ENCODE data around the gene CARMIL1. TPM values are rescaled to one million over a fixed set of nuclear protein-coding genes. Genes with fewer than 3 reads are reported as not detected.

CARMIL1 gene
- total RNA-seq, 4 donors from 2014 or later = 14.9 to 23.5 (median 20.3) TPM

DNA sequence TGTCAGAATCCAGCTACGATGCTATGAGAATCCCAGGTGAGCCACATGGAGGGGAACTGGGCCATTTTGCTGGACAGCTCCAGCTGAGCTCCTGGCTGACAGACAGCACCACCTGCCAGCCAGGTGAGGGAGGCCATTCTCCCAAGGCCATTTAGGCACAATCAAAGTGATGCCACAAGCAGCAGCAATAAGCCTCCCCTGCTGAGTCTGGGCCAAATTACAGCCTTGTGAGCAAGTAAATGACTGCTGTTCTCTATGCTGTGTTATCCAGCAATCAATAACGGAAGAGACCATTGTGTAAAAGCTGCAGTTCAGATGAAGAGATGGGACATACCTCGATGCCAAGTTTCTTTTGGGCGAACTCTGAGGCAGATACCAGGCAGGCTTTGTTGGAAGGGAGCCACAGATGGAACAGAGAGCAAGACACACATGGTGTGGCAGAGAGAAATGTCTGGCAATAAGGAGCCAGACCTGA lies 358.8 kb downstream of the CARMIL1 start:
- WGBS, 2 donors = 34 to 37% methylated on average over 4 of the region's 4 CpGs
- no peak for DNase-seq (ENCODE audit: low spot score in 2 of 2)
- TF ChIP-seq CTCF (IDR thresholded peaks at IDR 0.05) = no peak
- no peak for TF ChIP-seq POLR2A (IDR thresholded peaks at IDR 0.05)
- H3K4me3 ChIP-seq (ENCODE audit: low read depth, poor library complexity, severe bottlenecking) = no peak overlapping the region
- intact Hi-C loops (cut with DNase I; ENCODE audit: low total_unique reads) = no loop called here

GRCh38 chr6:25639653-25640052 lies 360.5 kb downstream of the CARMIL1 start:
- no peak overlapping the region for H3K4me3 ChIP-seq (ENCODE audit: low read depth, poor library complexity, severe bottlenecking)
- intact Hi-C loops (cut with DNase I; ENCODE audit: low total_unique reads) = no loop called here
- DNase-seq (ENCODE audit: low spot score in 2 of 2) = no peak
- TF ChIP-seq POLR2A (IDR thresholded peaks at IDR 0.05) (no peak), CTCF (IDR thresholded peaks at IDR 0.05) (no peak)
- WGBS, 2 donors = 81 to 87% methylated on average over 4 of the region's 4 CpGs

- intact Hi-C loops (cut with DNase I; ENCODE audit: low total_unique reads) = no loop called here
- H3K4me3 ChIP-seq (ENCODE audit: low read depth, poor library complexity, severe bottlenecking) = no peak overlapping the region
- 82 to 83% methylated on average over 5 of the region's 5 CpGs for WGBS, 2 donors
- DNase-seq (ENCODE audit: low spot score in 2 of 2) = no peak
- TF ChIP-seq CTCF (IDR thresholded peaks at IDR 0.05) (no peak), POLR2A (IDR thresholded peaks at IDR 0.05) (no peak)
These were observed 361.3 kb downstream of the CARMIL1 start for GRCh38 chr6:25640446-25640845.

GRCh38 chr6:25640891-25641290 lies 361.7 kb downstream of the CARMIL1 start:
- 65 to 66% methylated on average over 4 of the region's 4 CpGs for WGBS, 2 donors
- no peak for DNase-seq (ENCODE audit: low spot score in 2 of 2)
- TF ChIP-seq POLR2A (IDR thresholded peaks at IDR 0.05) = no peak
- TF ChIP-seq CTCF (IDR thresholded peaks at IDR 0.05) = no peak
- no peak overlapping the region for H3K4me3 ChIP-seq (ENCODE audit: low read depth, poor library complexity, severe bottlenecking)
- intact Hi-C loops (cut with DNase I; ENCODE audit: low total_unique reads) = no loop called here

- H3K4me3 ChIP-seq (ENCODE audit: low read depth, poor library complexity, severe bottlenecking) = no peak overlapping the region
- WGBS, 2 donors = 76 to 82% methylated on average over 5 of the region's 5 CpGs
- no peak for TF ChIP-seq CTCF (IDR thresholded peaks at IDR 0.05)
- no peak for TF ChIP-seq POLR2A (IDR thresholded peaks at IDR 0.05)
- intact Hi-C loops (cut with DNase I; ENCODE audit: low total_unique reads) = no loop called here
- DNase-seq (ENCODE audit: low spot score in 2 of 2) = no peak
These were observed 362.2 kb downstream of the CARMIL1 start for GRCh38 chr6:25641377-25641776.

DNA sequence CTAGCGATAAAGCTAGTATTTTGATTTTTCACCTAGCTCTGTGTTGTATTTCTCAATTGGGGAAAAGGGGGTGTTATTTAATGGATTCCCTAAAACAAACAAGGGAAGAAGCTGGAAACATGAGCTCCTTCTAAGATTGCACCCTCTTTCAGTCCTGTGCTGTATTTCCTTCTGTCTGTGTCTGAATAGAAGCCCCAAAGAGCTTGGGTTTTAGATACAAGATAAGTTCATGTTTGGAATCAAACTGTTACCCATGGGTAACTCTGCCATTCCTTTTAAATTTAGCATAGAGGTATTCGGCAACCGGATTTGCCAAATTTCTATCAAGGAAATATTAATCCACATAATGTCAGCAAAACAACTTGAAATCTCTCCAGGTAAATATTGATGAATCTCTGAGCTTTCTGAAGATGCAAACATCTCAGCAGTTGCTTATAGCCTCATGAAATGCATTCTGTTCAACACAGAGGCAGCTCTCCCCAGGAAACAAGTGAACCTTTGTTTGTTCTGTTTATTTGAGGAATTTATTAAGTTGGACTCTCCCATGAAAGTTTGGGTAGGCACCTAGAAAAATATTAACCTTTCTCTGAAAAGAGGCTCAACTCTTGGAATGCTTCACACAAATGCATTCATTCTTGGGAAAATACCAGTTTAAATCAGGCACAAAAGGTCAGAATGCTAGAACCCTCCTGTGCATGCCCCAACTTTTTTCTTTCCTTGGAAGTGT lies 362.9 kb downstream of the CARMIL1 start:
- intact Hi-C loops (cut with DNase I; ENCODE audit: low total_unique reads) = no loop called here
- H3K4me3 ChIP-seq (ENCODE audit: low read depth, poor library complexity, severe bottlenecking) = no peak overlapping the region
- TF ChIP-seq POLR2A (IDR thresholded peaks at IDR 0.05) (no peak), CTCF (IDR thresholded peaks at IDR 0.05) (no peak)
- 89 to 93% methylated on average over 3 of the region's 3 CpGs for WGBS, 2 donors
- DNase-seq (ENCODE audit: low spot score in 2 of 2) = no peak
